ENCODE measurements around the gene DLG4.

Gene DLG4

DNA sequence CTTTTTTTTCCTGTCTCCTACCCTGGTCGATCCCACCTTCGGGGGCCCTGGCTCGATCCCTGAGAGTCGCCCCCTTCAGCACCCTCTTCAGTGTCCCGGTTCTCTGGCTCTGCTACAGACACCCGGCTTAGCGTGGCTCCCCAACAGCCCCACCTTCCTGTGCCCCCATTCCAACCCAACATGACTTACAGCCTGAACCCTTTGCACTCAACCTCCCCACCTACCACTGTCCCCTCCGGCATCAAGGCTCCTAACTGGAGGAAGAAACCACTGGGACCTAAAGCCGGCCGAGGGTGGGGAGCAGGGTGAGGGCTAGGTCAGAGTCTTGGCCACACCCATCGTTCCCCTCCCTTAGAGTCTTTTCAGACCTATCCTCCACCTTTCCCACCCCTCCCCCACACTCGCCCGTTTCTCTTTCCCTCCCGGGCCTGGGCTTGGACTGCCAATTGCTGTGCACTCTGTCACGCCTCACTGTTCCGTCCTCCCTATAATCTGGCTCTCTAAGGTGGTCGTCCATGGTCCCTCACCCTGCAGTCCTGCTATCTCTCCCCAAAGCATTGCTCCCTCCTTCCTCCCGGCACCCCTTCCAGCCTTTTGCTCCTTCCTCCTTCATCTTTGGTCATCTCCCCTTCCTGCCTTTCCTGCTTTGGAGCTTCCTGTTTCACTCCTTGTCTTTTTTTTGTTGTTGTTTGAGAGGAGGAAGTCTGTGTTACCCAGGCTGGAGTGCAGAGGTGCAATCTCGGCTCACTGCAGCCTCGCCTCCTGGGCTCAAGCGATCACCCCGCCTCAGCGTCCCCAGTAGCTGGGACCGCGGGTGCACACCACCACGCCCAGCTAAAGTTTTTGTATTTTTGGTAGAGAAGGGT lies 43.5 kb upstream of the DLG4 start:
- no peak; the same call in 2 of the 3 replicates for ATAC-seq
- TF ChIP-seq ZFP3 (CRISPR knock-in tag; IDR thresholded peaks at IDR 0.05) (no peak), TCF4 (CRISPR knock-in tag; IDR thresholded peaks at IDR 0.05; ENCODE audit: borderline replicate concordance) (no peak), SNAI2 (CRISPR knock-in tag; IDR thresholded peaks at IDR 0.05) (no peak), CREB5 (CRISPR knock-in tag; IDR thresholded peaks at IDR 0.05; ENCODE audit: low read depth) (no peak), ZC3H10 (CRISPR knock-in tag; IDR thresholded peaks at IDR 0.05) (no peak), ZFP30 (CRISPR knock-in tag; IDR thresholded peaks at IDR 0.05) (no peak), TOX (CRISPR knock-in tag; IDR thresholded peaks at IDR 0.05; ENCODE audit: borderline replicate concordance) (no peak), OSR1 (CRISPR knock-in tag; IDR thresholded peaks at IDR 0.05) (no peak), RARB (CRISPR knock-in tag; IDR thresholded peaks at IDR 0.05) (no peak), ZNF70 (CRISPR knock-in tag; IDR thresholded peaks at IDR 0.05) (no peak), BACH2 (CRISPR knock-in tag; IDR thresholded peaks at IDR 0.05; ENCODE audit: borderline replicate concordance) (no peak), ESRRG (CRISPR knock-in tag; IDR thresholded peaks at IDR 0.05) (no peak), GLIS3 (CRISPR knock-in tag; IDR thresholded peaks at IDR 0.05) (no peak)
- TF ChIP-seq, protein P1, sequence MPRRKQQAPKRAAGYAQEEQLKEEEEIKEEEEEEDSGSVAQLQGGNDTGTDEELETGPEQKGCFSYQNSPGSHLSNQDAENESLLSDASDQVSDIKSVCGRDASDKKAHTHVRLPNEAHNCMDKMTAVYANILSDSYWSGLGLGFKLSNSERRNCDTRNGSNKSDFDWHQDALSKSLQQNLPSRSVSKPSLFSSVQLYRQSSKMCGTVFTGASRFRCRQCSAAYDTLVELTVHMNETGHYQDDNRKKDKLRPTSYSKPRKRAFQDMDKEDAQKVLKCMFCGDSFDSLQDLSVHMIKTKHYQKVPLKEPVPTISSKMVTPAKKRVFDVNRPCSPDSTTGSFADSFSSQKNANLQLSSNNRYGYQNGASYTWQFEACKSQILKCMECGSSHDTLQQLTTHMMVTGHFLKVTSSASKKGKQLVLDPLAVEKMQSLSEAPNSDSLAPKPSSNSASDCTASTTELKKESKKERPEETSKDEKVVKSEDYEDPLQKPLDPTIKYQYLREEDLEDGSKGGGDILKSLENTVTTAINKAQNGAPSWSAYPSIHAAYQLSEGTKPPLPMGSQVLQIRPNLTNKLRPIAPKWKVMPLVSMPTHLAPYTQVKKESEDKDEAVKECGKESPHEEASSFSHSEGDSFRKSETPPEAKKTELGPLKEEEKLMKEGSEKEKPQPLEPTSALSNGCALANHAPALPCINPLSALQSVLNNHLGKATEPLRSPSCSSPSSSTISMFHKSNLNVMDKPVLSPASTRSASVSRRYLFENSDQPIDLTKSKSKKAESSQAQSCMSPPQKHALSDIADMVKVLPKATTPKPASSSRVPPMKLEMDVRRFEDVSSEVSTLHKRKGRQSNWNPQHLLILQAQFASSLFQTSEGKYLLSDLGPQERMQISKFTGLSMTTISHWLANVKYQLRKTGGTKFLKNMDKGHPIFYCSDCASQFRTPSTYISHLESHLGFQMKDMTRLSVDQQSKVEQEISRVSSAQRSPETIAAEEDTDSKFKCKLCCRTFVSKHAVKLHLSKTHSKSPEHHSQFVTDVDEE (CRISPR knock-in tag; IDR thresholded peaks at IDR 0.05) = no peak
- TF ChIP-seq, protein P2, sequence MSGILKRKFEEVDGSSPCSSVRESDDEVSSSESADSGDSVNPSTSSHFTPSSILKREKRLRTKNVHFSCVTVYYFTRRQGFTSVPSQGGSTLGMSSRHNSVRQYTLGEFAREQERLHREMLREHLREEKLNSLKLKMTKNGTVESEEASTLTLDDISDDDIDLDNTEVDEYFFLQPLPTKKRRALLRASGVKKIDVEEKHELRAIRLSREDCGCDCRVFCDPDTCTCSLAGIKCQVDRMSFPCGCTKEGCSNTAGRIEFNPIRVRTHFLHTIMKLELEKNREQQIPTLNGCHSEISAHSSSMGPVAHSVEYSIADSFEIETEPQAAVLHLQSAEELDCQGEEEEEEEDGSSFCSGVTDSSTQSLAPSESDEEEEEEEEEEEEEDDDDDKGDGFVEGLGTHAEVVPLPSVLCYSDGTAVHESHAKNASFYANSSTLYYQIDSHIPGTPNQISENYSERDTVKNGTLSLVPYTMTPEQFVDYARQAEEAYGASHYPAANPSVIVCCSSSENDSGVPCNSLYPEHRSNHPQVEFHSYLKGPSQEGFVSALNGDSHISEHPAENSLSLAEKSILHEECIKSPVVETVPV (CRISPR knock-in tag; IDR thresholded peaks at IDR 0.05) = no peak

GRCh38 chr17:7262192-7262934 lies 42.7 kb upstream of the DLG4 start, which contains the start of gene CLDN7:
TSS of gene CLDN7 (minus strand) at chr17:7262478. CDS start at chr17:7262043, 435 bp downstream.
- ATAC-seq = no peak
- TF ChIP-seq TCF4 (CRISPR knock-in tag; IDR thresholded peaks at IDR 0.05; ENCODE audit: borderline replicate concordance) (no peak), SNAI2 (CRISPR knock-in tag; IDR thresholded peaks at IDR 0.05) (no peak), ZFP30 (CRISPR knock-in tag; IDR thresholded peaks at IDR 0.05) (no peak), ZNF8 (CRISPR knock-in tag; IDR thresholded peaks at IDR 0.05) (no peak), ISL1 (CRISPR knock-in tag; IDR thresholded peaks at IDR 0.05) (no peak), CREB5 (CRISPR knock-in tag; IDR thresholded peaks at IDR 0.05; ENCODE audit: low read depth) (no peak), PPARA (CRISPR knock-in tag; IDR thresholded peaks at IDR 0.05; ENCODE audit: borderline replicate concordance) (no peak)
- TF ChIP-seq, protein P3, sequence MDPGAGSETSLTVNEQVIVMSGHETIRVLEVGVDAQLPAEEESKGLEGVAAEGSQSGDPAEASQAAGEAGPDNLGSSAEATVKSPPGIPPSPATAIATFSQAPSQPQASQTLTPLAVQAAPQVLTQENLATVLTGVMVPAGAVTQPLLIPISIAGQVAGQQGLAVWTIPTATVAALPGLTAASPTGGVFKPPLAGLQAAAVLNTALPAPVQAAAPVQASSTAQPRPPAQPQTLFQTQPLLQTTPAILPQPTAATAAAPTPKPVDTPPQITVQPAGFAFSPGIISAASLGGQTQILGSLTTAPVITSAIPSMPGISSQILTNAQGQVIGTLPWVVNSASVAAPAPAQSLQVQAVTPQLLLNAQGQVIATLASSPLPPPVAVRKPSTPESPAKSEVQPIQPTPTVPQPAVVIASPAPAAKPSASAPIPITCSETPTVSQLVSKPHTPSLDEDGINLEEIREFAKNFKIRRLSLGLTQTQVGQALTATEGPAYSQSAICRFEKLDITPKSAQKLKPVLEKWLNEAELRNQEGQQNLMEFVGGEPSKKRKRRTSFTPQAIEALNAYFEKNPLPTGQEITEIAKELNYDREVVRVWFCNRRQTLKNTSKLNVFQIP (CRISPR knock-in tag; IDR thresholded peaks at IDR 0.05; ENCODE audit: borderline replicate concordance, low read depth) = no peak
